LNCaP clone FGC (cell line): Measurements from ENCODE around the gene SPRR5.

Source experiments
- DNase-seq: peaks from one replicate; pipeline ENCODE4 v3.0.0-alpha.2; 2011; ENCODE audit warnings: low read depth
- H3K4me3 ChIP-seq: 2 replicates; pipeline ENCODE4 v1.5.1; 2011; ENCODE audit warnings: mild to moderate bottlenecking, low read depth, low read length, control low read depth
- CTCF ChIP-seq: IDR thresholded peaks from 2 replicates; pipeline ENCODE4 v1.5.1; 2012; ENCODE audit warnings: mild to moderate bottlenecking; ENCODE audit not compliant: control insufficient read depth, insufficient read depth; ENCODE audit errors: extremely low read depth

Gene SPRR5

GRCh38 chr1:152924191-152924590, 22.8 kb upstream of the SPRR5 start:
- H3K4me3 ChIP-seq, result no peak overlapping the region
- TF ChIP-seq CTCF, result no peak
- no peak for DNase-seq

- TF ChIP-seq CTCF, result peak; percentile 72
- DNase-seq, result peak; percentile 13
Observed at GRCh38 chr1:152926091-152926490, 20.9 kb upstream of the SPRR5 start.

GRCh38 chr1:152928671-152929070, 18.3 kb upstream of the SPRR5 start:
- no peak for DNase-seq
- no peak overlapping the region for H3K4me3 ChIP-seq
- no peak for TF ChIP-seq CTCF

More at GRCh38 chr1:152926091-152926490, 20.9 kb upstream of the SPRR5 start:
- no peak overlapping the region for H3K4me3 ChIP-seq

DNA sequence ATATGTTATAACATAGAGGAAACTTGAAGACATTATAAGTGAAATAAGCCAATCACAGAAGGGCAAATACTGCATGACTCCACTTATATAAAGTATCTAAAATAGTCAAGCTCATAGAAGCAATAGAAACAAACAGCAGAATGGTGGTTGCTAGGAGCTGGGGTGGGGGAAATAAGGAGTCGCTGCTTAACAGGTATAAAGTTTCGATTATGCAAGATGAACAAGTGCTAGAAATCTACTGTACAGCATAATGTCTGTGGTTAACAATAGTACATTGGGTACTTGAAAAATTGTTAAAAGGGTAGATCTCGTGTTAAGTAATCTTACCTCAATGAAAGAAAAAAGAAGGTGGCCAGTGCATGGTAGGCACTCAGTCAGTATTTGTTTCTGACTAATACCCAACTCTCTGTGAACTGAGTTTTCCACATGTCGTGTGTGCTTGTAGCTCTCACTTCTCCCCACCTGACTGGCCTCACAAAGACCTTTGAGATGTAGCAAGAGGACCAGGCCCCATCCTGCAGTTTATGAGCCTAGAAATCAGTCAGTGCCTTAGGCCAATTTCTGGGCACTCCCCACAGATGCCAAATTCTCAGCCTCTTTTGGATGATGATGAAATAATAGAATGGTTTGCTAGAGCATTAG, 14.7 kb upstream of the SPRR5 start:
- no peak for DNase-seq
- H3K4me3 ChIP-seq, result no peak overlapping the region
- no peak for TF ChIP-seq CTCF

- H3K4me3 ChIP-seq, result no peak overlapping the region
- no peak for DNase-seq
- no peak for TF ChIP-seq CTCF
Observed at GRCh38 chr1:152933196-152933595, 13.8 kb upstream of the SPRR5 start.

DNA sequence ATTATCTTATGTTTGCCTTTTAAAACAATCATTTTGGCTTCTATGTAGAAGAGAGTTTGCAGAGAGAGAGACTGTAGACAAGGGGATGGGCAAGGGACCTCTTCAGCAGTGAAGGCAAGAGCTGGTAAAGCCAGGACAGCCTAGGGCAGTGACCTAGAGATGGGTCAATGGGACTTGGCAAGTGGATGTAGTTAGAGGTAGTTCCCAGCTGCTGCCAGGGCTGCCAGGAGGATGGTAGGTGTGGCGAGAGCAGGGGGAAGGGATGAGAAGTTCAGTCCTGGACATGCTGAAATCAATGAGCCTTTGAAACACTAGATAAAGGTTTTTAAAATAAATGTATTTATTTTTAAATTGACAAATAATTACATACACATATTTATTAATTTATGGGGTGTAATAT, 6.4 kb upstream of the SPRR5 start:
- no peak overlapping the region for H3K4me3 ChIP-seq
- no peak for DNase-seq
- no peak for TF ChIP-seq CTCF
